ENCODE results near the gene BABAM2.

The BABAM2 gene

DNA sequence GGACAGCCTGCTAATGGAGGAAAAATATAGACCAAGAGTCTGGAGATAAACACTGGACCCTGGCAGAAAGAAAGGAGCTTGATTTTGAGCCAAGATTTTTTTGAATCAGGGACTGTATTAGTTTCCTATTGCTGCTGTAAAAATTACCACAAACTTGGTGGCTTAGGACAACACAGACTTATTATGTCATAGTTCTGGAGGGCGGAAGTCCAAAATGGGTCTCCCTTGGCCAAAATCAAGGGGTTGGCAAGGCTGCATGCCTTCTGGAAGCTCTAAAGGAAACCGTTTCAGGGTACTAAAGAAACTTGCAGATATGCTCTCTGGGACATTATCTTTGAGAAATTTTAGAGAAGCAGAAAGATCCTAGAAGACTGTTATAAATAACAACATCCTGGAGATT lies 140.1 kb downstream of the BABAM2 start:
- TF ChIP-seq MYC (IDR thresholded peaks at IDR 0.05; ENCODE audit: low read depth, low read length) (no peak), POLR2A (IDR thresholded peaks at IDR 0.05; ENCODE audit: extremely low read depth, insufficient read length) (no peak)
- TF ChIP-seq, protein P1, sequence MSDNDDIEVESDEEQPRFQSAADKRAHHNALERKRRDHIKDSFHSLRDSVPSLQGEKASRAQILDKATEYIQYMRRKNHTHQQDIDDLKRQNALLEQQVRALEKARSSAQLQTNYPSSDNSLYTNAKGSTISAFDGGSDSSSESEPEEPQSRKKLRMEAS (IDR thresholded peaks at IDR 0.05; ENCODE audit: low read depth, low read length) = no peak
- TF ChIP-seq, protein P2, sequence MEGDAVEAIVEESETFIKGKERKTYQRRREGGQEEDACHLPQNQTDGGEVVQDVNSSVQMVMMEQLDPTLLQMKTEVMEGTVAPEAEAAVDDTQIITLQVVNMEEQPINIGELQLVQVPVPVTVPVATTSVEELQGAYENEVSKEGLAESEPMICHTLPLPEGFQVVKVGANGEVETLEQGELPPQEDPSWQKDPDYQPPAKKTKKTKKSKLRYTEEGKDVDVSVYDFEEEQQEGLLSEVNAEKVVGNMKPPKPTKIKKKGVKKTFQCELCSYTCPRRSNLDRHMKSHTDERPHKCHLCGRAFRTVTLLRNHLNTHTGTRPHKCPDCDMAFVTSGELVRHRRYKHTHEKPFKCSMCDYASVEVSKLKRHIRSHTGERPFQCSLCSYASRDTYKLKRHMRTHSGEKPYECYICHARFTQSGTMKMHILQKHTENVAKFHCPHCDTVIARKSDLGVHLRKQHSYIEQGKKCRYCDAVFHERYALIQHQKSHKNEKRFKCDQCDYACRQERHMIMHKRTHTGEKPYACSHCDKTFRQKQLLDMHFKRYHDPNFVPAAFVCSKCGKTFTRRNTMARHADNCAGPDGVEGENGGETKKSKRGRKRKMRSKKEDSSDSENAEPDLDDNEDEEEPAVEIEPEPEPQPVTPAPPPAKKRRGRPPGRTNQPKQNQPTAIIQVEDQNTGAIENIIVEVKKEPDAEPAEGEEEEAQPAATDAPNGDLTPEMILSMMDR (IDR thresholded peaks at IDR 0.05; ENCODE audit: low read depth, low read length) = no peak
- no peak for DNase-seq (ENCODE audit: low read depth)
- no peak overlapping the region for H3K4me3 ChIP-seq (ENCODE audit: low read depth, low read length)

DNA sequence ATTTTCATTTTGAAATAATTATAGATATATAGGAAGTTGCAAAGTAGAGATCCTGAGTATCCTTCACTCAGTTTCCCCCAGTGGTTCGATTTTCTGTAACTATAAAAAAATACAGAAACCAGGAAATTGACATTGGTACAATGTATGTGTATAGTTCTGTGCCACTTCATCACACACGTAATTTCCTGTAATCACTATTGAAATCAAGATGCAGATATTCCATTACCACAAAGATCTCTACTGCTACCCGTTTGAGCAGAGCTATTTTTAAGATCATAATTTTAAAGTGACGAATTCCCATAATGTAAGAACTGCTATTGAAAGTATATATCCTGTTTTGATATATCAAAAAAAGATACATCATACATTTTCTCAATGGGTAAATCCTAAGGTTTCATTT lies 142.3 kb downstream of the BABAM2 start:
- H3K4me3 ChIP-seq (ENCODE audit: low read depth, low read length) = no peak overlapping the region
- DNase-seq (ENCODE audit: low read depth) = no peak
- TF ChIP-seq, protein P1 (IDR thresholded peaks at IDR 0.05; ENCODE audit: low read depth, low read length) = no peak

DNA sequence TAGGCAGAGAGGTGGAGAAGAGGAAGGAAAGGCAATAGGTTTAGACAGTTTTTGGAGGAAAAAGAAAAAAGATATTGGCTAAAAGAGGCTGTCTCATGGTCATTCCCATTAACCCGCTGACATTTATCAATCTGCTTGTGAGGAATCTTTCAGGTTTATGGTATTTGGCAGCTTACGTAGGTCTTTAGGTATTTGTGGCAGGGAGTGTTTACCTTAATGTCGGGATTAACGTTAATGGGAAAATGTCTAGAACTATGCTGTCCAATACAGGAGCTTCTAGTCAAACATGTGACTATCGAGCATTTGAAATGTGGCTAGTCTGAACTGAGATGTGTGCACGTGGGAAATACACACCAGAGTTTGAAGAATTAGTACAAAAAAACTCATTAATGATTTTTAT lies 144.2 kb downstream of the BABAM2 start:
- DNase-seq (ENCODE audit: low read depth) = no peak
- TF ChIP-seq, protein P1 (IDR thresholded peaks at IDR 0.05; ENCODE audit: low read depth, low read length) = no peak
- TF ChIP-seq, protein P2 (IDR thresholded peaks at IDR 0.05; ENCODE audit: low read depth, low read length) = no peak
- H3K4me3 ChIP-seq (ENCODE audit: low read depth, low read length) = no peak overlapping the region

DNA sequence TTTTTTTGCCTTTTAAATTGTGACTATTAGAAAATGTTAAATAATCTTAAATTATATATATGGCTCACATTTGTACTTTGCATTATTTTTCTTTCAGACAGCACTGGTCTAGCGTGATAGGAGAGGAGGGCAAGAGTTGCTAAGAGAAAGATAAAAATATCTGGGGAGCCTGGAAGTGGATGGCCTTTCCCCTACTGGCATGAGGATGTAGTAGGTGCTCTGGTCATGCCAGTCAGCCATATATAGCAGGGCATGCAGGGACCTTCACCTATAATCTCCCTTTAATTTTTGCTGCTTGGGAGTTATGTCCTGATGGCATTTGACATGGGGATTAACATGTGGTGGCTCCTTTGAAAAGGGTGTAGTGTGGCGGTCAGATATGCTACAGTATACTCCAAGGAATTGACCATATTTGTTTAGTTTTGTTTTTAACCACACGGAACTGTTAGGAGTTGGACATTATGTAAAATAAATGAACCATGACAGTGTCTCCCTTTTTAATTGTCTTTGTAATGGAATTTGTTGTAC lies 144.7 kb downstream of the BABAM2 start:
- TF ChIP-seq, protein P2 (IDR thresholded peaks at IDR 0.05; ENCODE audit: low read depth, low read length) = no peak
- TF ChIP-seq, protein P1 (IDR thresholded peaks at IDR 0.05; ENCODE audit: low read depth, low read length) = no peak
- TF ChIP-seq POLR2A (IDR thresholded peaks at IDR 0.05; ENCODE audit: extremely low read depth, insufficient read length) (no peak), MYC (IDR thresholded peaks at IDR 0.05; ENCODE audit: low read depth, low read length) (no peak)
- no peak overlapping the region for H3K4me3 ChIP-seq (ENCODE audit: low read depth, low read length)
- DNase-seq (ENCODE audit: low read depth) = no peak

DNA sequence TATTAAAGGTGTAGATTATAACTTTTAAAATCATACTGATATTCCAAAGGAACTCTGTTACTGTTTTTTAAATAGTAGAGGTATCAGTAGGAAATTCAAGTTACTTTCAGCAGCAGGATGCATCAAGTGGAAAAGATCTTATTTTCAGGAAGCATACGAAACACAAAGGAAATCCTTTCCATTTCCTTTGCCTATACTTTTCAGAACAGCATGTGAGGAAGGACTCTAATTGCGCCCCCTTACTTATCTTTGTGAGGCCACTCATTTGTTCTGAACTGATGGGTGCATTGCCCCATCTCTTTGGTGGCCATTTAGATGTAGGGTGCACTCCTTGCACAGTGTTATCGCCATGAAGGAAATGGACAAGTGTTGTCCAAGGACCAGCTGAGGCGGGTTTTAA lies 145.3 kb downstream of the BABAM2 start:
- H3K4me3 ChIP-seq (ENCODE audit: low read depth, low read length) = no peak overlapping the region
- DNase-seq (ENCODE audit: low read depth) = no peak
- TF ChIP-seq, protein P2 (IDR thresholded peaks at IDR 0.05; ENCODE audit: low read depth, low read length) = no peak
- TF ChIP-seq, protein P1 (IDR thresholded peaks at IDR 0.05; ENCODE audit: low read depth, low read length) = no peak
- TF ChIP-seq POLR2A (IDR thresholded peaks at IDR 0.05; ENCODE audit: extremely low read depth, insufficient read length) (no peak), MYC (IDR thresholded peaks at IDR 0.05; ENCODE audit: low read depth, low read length) (no peak)

DNA sequence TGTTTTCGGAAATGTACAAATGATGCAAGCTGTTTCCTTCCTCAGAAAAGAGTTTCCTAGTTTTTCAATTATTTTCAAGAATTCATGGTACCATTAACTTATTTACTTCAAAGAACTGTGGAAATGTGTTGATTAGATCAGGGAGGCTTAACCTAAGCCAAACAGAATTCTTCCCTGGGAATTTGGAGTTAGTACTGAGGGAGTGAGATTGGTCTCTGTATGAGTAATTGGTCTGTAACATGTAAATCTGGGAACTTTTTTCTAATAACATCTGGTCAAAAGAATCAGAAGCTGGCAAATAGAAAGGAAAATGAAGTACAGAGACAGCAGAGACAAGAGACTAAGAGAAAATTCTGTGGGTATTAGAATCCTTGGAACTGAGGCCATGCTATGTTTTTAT lies 145.8 kb downstream of the BABAM2 start:
- H3K4me3 ChIP-seq (ENCODE audit: low read depth, low read length) = no peak overlapping the region
- no peak for DNase-seq (ENCODE audit: low read depth)
- TF ChIP-seq MYC (IDR thresholded peaks at IDR 0.05; ENCODE audit: low read depth, low read length) (no peak), POLR2A (IDR thresholded peaks at IDR 0.05; ENCODE audit: extremely low read depth, insufficient read length) (no peak)
- TF ChIP-seq, protein P2 (IDR thresholded peaks at IDR 0.05; ENCODE audit: low read depth, low read length) = no peak
- TF ChIP-seq, protein P1 (IDR thresholded peaks at IDR 0.05; ENCODE audit: low read depth, low read length) = no peak
